HS-27A (cell line): Measurements from ENCODE around the gene ERCC2.
"Not testable (repeated sequence)": the region's sequence is repeated elsewhere in the genome, so short reads cannot be mapped to it uniquely, and the experiment has no call there.

ENCODE experiments used
- DNase-seq: peaks from one replicate; pipeline ENCODE4 v3.0.0-alpha.2; 2012; ENCODE audit warnings: low read depth, missing footprints

ERCC2 gene

DNA sequence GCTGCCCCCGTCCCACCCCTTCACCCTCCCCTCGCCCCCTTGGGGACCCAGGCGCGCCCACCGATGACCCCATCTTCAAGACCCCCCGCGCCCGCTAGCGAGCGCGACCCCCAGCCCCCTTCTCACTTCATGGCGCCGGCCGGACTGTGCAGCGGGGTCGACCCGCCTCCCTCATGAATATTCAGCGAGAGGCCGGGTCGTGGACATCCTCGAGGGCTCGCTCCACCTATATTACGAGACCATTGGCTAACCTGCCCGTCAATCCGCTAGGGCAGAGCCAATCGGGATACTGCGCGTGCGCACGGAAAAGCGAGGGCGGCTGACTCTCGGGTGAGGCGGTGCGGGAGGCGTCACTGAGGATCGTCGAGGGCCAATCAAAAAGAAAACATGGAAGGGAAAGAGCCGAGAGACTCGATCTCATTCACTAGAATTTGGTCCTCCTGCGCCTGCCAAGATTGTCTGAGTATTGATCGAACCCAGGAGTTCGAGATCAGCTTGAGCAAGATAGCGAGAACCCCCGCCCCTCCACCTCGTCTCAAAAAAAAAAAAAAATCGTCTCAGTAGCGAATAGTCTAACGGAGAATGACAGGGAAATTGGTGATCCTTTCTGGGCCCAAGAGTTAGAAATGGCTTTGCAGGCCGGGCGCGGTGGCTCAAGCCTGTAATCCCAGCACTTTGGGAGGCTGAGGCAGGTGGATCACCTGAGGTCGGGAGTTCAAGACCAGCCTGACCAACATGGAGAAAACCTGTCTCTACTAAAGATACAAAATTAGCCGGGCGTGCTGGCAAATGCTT is at the start of gene ERCC2:
Gene ERCC2, minus strand, starts transcription at position 164 of the 795 bp plus-strand sequence. Its CDS starts 33 bp downstream, at position 131.
- peak; percentile 100 for DNase-seq

DNA sequence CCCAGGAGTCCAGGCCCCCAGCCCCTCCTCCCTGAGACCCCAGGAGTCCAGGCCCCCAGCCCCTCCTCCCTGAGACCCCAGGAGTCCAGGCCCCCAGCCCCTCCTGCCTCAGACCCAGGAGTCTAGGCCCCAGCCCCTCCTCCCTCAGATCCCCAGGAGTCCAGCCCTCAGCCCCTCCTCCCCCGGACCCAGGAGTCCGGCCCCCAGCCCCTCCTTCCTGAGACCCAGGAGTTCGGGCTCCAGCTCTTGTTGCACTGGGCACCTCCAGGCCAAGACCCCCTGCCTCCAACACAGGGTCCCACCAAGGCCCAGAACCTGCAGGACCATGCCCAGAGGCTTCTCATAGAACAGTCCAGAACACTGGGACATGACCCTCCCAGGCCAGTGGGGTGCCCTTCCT is 49.5 kb upstream of the ERCC2 start:
- no peak for DNase-seq

DNA sequence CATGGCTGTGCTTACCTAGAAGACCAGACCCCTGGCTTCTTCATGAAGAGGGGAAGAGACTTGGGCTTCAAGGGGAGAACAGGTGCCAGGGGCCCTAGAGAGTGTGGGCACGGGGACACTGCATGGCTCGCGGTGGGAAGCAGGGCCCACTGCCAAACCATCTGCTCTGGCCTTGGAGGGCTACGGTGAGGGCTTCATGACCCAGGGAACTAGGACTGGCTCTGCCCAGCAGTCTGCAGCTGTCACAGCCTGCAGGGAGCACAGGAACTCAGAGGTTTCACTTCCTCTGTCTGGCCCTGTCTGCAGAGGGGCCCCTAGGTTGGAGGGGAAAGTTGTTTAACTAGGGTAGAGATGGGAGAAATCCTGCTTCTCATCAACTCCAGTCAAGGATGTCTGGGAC is 49.0 kb upstream of the ERCC2 start:
- DNase-seq = no peak

DNA sequence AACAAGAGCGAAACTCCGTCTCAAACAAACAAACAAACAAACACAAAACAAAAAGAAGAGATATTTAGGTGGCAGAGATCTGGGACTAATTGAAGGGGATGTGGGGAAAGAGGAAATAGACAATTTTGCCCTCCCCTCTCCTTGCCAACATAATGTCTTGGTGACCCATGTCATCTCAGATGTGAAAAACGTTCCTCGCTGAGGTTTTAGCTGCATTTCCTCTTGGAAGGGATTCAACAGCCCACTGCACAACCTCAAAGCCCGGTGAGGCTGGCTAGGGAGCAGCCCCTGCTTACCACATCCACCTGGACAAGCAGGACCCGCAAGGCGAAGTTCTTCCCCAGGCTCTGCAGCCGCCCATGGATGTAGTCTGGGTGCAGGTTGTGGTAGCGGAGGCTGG is 48.4 kb upstream of the ERCC2 start:
- no peak for DNase-seq

DNA sequence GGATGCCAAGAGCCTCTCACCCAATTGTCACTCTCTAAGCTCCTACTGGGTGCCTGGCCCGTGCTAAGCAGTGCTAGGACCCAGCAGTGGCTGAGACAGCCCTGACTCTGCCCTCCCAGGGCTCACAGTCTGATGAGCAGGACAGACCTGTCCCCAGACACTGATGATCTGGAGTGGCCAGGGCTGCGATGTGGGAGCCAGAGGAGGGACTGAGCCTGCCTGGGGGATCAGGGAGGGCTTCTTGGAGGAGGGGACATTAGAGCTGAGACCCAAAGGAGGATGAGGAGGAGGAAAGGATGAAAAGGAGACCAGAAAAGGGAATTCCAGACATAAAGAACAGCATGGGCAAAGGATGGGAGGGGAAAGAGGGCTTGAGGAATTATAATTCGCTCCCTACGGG is 46.8 kb upstream of the ERCC2 start:
- no peak for DNase-seq

DNA sequence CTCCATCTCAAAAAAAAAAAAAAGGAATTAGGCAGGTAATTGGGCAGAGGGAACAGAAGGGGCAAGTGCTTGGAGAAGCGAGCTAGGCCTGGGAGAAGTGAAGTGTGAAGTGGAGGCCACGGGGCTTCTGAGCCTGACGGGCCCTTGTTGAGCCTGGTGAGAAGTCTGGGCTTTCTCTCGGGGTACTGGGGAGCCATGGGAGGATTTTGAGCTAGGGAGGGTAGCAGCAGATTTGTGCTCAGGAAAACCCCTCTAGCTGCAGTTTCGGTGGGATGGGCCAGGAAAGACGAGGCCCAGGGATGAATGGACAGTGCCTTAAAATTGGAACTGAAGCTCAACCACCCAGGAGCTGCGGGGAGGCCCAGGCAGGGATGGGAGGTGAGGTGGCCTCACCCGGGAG is 44.1 kb upstream of the ERCC2 start:
- DNase-seq = no peak

DNA sequence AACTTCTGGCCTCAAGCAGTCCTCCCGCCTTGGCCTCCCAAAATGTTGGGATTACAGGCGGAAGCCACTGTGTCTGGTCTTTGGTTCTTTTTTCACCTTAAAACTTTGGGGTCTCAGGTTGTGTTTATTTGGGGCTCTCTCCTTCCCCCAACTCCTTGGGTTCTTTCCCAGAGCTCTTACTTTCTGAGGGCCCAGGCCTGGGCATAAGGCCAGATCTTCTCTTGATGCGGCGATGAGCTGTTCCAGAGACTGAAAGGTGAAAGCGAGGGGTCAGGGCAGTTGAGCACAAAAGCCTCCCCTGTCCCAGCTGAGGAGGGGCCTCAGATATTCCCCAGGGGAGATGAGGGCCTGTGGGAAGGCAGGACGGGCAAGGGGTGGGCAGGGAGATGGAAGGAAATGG is 43.1 kb upstream of the ERCC2 start:
- no peak for DNase-seq

DNA sequence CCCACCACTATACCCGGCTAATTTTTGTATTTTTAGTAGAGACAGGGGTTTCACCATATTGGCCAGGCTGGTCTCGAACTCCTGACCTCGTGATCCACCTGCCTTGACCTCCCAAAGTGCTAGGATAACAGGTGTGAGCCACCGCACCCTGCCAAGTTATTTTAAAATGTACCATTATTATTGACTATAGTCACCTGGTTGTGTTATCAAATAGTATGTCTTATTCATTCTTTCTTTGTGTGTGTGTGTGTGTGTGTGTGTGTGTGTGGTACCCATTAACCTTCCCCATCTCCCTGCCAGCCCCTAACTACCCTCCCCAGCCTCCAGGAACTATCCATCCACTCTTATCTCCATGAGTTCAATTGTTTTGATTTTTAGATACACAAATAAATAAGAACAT is 40.0 kb upstream of the ERCC2 start:
- DNase-seq = not testable (repeated sequence)

DNA sequence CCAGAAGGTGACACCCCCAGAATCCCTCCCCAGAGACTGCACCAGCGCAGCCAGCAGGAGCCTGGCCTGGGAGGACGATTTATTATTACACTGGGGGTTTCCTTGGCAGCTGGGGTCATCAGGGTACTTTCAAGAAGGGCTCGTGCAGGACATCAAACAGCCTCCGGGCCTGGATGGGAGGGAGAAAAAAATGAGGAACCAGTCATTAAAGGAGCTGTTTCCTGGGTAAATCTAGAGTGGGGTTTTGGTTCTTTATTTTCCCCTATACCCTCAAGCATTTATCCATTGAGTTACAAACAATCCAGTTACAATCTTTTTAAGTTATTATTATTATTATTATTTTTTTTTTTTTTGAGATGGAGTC is 39.2 kb upstream of the ERCC2 start:
- no peak for DNase-seq

DNA sequence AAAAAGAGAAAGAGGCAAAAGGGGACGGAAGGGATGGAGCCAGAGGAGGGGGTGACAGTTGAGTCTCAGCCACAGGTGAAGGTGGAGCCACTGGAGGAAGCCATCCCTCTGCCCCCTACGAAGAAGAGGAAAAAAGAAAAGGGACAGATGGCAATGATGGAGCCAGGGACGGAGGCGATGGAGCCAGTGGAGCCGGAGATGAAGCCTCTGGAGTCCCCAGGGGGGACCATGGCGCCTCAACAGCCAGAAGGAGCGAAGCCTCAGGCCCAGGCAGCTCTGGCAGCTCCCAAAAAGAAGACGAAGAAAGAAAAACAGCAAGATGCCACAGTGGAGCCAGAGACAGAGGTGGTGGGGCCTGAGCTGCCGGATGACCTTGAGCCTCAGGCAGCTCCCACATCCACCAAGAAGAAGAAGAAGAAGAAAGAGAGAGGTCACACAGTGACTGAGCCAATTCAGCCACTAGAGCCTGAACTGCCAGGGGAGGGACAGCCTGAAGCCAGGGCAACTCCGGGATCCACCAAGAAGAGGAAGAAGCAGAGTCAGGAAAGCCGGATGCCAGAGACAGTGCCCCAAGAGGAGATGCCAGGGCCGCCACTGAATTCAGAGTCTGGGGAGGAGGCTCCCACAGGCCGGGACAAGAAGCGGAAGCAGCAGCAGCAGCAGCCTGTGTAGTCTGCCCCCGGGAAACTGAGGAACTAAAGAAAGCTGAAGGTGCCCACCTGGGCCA is 38.6 kb upstream of the ERCC2 start:
- no peak for DNase-seq

DNA sequence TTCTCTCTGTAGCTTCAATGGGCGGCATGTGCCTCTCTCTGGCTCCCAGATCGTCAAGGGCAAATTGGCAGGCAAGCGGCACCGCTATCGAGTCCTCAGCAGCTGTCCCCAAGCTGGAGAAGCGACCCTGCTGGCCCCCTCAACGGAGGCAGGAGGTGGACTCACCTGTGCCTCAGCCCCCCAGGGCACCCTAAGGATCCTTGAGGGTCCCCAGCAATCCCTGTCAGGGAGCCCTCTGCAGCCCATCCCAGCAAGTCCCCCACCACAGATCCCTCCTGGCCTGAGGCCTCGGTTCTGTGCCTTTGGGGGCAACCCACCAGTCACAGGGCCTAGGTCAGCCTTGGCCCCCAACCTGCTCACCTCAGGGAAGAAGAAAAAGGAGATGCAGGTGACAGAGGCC is 37.7 kb upstream of the ERCC2 start:
- DNase-seq = no peak

DNA sequence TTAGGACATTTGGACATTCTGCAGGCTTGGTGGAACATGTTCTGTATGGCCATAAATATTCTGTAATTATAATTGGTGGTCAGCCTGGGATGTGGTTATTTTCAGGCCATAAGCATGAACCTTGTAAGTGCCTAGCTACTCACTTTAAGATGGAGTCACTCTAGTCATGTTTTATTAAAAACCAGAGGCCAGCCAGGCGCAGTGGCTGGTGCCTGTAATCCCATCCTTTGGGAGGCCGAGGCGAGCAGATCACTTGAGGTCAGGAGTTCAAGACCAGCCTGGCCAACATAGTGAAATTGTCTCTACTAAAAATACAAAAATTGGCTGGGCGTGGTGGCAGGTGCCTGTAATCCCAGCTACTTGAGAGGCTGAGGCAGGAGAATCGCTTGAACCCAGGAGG is 37.2 kb upstream of the ERCC2 start:
- not testable (repeated sequence) for DNase-seq

DNA sequence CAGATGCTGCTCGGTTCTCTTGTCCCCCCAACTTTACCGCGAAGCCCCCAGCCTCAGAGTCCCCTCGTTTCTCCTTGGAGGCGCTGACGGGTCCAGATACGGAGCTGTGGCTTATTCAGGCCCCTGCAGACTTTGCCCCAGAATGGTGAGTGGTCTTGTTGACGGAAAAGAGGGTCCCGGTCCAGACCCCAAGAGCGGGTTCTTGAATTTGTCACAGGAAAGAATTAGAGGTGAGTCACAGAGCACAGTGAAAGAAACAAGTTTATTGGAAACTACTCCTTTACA is 36.7 kb upstream of the ERCC2 start:
- DNase-seq = no peak

DNA sequence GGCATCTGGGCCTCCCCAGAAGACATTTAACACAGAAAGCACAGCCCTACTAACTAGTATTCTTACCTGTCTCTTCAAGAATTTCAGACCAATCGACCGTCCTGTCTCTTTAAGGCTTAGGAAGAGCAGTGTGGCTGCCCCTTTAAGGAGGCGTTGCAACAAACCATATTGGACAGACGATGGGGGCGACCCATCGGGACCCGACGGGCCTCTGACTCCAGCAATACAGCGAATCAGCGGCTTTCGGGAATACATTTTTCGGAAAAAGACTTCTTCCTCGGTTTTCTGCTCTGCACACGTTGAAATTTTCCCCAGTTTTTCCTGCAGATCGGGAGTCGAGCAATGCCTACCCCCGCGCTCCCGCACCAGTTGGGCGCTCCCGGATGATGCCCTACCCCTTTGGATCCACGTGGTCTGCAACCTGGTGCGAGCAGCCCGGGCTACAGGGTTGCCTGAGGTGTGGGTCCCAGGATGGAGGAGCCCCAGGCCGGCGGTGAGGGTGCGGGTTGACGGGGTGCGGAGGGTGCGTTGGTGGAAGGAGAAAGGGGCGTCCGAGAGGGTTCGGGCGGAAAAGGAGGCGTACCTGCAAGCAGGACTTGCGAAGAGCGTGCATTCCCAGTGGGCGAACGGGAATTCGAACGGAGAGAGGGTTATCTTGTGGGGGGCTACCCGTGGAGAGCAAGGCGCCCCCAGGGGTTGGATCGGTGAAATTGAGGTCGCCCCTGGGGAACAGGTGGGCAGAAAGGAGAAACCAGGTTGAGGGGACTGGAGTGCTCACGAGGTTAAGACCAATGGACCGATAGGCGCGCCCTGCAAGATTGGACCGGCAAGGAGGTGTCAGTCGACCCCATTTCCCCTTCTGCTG is 36.1 kb upstream of the ERCC2 start, which contains the start of gene POLR1G:
Gene POLR1G, plus strand, starts transcription at position 419 of the 865 bp plus-strand sequence. Its CDS starts 53 bp downstream, at position 472.
- DNase-seq = peak; percentile 97

DNA sequence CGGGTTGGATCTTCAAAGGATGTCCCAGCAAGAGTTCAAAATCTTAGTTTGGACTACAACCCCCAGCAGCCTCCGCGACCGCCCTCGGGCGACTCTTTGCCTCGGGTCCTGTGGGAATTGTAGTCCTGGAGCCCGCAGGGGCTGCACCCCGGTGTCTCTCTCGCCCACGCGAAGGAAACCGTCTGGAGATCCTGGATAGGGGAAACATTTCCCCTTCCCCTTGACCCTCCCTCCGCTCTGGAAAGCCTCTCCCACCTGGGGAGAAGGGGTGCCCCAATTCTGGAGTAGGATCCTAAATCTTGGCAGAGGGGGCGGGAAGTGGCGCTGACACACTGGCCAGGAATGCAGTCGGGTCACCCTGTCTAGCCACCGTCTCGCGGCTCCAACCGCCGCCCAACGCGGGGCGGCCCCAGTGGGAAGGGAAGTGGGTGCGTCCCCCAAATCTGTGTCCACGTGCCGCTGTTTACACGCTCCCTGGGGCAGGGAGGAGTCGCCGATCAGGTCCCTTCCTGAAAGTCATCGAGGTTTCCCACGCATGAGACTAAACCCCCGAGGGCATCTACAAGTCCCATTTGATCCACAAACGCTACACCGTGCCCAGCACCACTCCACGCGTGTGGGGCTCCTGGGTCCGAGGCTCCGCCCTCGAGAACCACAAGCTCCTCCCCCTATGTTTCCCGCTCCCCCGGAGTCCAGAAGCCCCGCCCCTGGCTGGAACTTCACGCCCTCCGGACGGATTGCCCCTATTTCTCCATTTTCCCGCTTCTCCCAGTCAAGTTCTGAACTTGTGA is 35.3 kb upstream of the ERCC2 start:
- peak; percentile 97 for DNase-seq

DNA sequence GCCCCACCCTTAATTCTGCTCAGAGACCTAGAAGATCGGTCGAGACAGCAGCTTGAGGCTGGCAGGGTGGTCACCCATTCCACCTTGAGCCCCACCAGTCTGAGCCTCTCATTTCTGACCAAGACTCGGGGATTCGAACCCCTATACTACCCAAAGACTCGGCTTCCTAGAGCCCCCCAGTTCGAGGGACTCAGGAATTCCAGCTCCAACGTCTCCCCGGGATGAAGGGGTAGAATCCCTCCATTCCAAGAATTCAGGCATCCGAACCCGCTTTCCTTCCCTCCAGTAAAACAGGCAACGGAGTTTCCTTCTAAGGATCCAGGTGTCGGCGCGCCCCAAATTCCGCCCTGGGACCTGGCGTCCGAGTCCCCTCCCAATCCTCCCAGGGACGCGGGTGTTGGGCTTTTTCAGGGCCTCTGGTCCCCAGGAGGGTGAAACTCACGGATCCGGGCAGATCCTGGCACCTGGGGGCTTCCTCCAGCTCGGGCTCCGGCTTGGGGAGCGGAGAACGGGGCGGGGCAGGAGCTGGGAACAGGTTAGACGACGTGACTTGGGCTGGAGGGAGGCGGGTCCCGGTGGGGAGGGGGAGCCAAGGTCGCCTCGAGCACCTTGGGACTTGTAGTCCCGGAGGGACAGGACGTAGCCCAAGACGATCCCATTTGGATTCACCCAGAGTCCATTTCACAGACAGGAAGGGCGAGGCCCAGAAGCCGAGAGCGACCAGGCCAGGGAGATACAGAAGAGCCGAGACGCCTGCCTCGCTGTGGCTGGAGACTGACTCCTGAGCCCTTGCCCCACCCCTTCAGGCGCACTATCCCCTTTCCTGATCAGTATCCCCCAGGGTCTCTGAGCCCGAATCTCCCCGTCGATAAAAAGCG is 34.4 kb upstream of the ERCC2 start, which contains the start of gene PPP1R13L:
Gene PPP1R13L, minus strand, starts transcription at position 513 of the 878 bp plus-strand sequence. CDS start 6,751 bp downstream, outside the sequence.
- DNase-seq = no peak

DNA sequence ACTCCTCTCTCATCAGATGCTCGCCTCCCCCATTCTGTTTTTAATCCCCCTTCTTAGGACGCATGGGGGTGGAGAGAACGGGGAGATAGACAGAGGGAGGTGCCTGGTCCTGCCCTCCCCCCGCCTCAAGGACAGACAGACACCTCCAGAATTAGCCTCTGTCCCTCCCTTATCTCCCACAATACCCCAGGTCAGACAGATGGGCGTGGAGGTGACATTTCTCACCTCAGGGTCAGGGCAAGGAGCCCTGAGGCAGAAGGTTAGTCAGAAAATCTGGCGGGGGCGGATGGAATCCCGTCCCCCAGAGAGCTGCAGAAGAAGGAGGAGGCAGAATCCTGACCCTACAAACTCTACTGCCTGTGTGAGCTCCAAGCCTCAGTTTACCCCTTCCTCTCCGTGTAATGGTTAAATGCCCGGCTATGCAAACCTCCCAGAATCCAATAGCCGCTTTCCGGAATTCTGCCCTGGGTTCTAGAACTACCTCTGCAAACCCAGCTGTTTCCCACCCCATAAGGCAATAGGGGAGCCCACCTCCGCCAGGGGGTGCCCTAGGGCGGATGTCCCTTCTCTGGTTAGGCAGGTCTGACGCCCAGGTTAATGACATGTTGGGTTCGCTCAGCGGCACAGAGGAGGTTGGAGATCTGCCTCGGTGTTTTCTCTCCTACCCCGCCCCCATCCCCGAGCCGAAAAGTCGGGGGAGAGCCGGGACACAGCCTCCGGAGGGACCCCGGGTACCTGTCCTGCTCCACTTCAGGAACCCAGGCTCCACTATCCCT is 33.6 kb upstream of the ERCC2 start:
- no peak for DNase-seq

DNA sequence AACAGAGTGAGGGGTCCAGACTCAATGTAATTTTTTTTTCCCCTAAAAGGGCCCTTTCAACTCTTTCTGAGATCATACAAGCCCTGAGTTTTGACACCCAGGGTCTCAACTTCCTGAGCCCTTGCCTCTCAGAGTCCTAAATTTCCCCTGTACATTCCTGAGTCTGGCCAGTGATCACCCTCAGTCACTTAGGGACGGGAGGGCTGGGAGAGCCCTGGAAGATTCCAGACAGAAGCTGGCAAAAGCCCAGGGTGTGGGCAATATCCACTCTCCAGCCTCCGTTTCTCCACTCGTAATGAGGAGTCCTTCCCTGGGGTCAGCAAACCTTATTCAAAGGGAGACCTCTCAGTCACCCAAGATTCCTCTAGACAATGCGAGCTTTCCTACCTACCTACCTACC is 32.9 kb upstream of the ERCC2 start:
- no peak for DNase-seq

DNA sequence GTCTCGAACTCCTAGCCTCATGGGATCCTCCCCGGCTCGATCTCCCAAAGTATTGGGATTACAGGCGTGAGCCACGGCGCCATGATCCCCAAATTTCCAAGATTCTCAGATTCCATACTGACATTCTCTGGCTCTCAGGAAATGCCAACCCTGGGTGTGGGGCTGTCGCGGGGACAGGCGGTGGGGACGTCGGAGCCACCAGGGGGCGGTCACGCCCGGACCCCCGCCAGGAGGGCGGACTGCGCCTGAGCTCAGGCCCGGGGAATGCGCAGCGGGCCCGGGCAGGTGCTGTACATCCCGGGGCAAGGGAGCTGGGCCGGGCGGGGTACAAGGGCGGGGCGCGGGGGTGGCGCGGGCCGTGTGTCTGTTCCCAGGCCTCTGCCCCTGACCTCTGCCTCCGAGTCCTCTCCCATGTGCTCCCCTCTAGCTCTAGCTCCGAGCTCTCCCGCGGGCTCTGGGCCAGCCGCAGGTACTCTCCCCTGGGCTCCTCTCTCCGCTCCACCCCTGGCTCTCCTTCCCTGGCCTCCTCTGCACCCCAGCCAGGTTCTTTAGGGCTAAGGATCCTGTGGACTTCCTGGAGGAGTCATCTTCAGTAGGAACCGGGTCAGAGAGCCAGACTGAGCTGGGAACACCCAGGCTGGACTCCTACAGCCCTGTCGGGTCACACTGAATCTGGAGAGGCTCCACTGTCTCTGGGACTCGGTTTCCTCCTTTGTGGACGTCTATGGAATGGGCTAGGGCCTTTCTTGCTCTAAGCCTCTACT is 32.1 kb upstream of the ERCC2 start:
- no peak for DNase-seq
